Activated CD4-positive, alpha-beta memory T cell treated with anti-CD3 and anti-CD28 coated beads, Interleukin-2, amount 10 ng/mL, durations not matched to agents 7 days and 5 days (primary cell): ENCODE measurements around the gene RHBDL2. TPM values are rescaled to one million over a fixed set of nuclear protein-coding genes. Genes with fewer than 3 reads are reported as not detected.

Source experiments
- total RNA-seq, 2 experiments: library from RNA; stranded (reverse); gene quantifications; one replicate each; pipeline ENCODE4 v1.2.3, GENCODE V29; 2021

The RHBDL2 gene
- total RNA-seq, 2 experiments from 2014 or later: not detected

Other genes with a start within 250 kb of the RHBDL2 start
- 10 to 100 TPM; 20.6 to 21.0 TPM for gene RRAGC, start 82.1 kb downstream of the RHBDL2 start, total RNA-seq
- 10 to 100 TPM; 55.3 to 60.7 TPM for gene MYCBP, start 68.5 kb downstream of the RHBDL2 start, total RNA-seq
- not detected for gene GJA9, start 60.2 kb downstream of the RHBDL2 start, total RNA-seq
- gene AKIRIN1, start 49.4 kb upstream of the RHBDL2 start, total RNA-seq: 10 to 100 TPM; 68.8 to 72.5 TPM
- 100 to 1,000 TPM; 148 to 153 TPM for gene NDUFS5, start 84.5 kb upstream of the RHBDL2 start, total RNA-seq